Astrocyte of the spinal cord (primary cell): ENCODE measurements around the gene RAB7B.

Experiments used
- DNase-seq: peaks from one replicate; pipeline ENCODE4 v3.0.0; 2011; ENCODE audit warnings: low read depth, low spot score
- H3K4me3 ChIP-seq: 2 replicates; pipeline ENCODE4 v1.5.1; 2011; ENCODE audit warnings: low read depth, mild to moderate bottlenecking, low read length, moderate library complexity
- in situ Hi-C: cut with HindIII; loops from 2 replicates; pipeline ENCODE4 v1.10.0; 2017; ENCODE audit warnings: low sequenced_read_pairs
- TF ChIP-seq, protein P1 (sequence below): IDR thresholded peaks from 2 replicates; pipeline ENCODE4 v1.5.1; 2012; ENCODE audit warnings: low read depth, mild to moderate bottlenecking, low read length, inconsistent platforms

Gene RAB7B

DNA sequence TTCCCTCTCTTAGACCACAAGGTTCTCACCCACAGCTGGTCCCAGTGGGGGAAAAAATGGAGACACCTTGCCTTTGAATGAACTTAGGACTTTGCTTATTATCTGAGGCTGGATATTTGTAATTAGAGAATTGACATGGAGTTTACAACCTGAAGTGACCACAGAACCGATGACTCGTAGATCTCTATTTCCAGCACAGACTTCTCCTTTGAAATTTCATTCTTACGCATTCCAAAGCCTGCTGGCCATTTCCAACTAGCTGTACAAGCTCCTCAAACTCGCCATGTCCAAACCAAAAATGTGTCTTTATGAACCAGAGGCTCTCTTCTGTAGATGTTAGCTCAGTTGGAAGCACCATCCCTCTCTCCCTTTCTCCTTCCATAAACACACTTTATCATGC is 12.0 kb downstream of the RAB7B start:
- in situ Hi-C loops = no loop called here
- DNase-seq = peak; percentile 54
- TF ChIP-seq, protein P1, sequence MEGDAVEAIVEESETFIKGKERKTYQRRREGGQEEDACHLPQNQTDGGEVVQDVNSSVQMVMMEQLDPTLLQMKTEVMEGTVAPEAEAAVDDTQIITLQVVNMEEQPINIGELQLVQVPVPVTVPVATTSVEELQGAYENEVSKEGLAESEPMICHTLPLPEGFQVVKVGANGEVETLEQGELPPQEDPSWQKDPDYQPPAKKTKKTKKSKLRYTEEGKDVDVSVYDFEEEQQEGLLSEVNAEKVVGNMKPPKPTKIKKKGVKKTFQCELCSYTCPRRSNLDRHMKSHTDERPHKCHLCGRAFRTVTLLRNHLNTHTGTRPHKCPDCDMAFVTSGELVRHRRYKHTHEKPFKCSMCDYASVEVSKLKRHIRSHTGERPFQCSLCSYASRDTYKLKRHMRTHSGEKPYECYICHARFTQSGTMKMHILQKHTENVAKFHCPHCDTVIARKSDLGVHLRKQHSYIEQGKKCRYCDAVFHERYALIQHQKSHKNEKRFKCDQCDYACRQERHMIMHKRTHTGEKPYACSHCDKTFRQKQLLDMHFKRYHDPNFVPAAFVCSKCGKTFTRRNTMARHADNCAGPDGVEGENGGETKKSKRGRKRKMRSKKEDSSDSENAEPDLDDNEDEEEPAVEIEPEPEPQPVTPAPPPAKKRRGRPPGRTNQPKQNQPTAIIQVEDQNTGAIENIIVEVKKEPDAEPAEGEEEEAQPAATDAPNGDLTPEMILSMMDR = no peak
- H3K4me3 ChIP-seq = no peak overlapping the region

DNA sequence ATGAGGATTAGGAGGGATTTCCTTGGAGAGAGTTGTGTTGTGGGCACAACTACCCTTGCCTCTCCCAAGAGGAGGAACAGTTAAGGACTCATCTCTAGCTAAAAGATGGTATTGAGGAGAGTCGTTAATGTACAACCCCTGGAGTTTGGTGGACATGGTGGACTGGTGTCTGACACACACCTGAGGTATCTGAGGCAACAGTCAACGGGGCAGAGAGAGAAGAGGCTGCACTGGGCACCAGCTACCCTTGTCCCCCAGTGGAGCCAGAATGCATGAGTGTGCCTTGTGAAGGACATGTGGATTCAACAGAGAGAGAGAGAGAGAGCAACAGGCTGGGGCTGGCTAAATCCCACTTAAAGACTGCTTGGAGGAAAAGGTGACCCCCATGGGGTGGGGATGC is 13.0 kb downstream of the RAB7B start:
- in situ Hi-C loops = no loop called here
- TF ChIP-seq, protein P1 = no peak
- H3K4me3 ChIP-seq = no peak overlapping the region
- no peak for DNase-seq

DNA sequence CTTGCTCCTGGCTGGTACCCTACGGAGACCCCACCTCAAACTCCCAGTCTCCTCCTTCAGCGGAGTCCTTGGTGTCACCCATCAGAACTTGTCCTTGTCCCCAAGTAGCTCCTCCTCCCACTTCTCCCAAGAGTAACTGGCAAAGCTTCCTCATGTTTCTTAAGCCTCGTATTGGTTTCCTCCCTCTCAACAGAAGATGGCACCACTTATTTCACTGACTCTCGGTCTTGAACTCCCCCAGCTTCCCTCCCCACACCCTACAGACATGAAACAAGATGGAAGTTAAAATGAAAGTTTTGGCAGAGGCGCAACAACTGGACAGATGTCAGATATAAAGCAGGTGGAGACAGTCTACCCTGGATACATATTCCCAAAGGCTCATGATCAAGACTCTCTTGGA is 13.4 kb downstream of the RAB7B start:
- no peak for DNase-seq
- TF ChIP-seq, protein P1 = no peak
- in situ Hi-C loops = no loop called here

DNA sequence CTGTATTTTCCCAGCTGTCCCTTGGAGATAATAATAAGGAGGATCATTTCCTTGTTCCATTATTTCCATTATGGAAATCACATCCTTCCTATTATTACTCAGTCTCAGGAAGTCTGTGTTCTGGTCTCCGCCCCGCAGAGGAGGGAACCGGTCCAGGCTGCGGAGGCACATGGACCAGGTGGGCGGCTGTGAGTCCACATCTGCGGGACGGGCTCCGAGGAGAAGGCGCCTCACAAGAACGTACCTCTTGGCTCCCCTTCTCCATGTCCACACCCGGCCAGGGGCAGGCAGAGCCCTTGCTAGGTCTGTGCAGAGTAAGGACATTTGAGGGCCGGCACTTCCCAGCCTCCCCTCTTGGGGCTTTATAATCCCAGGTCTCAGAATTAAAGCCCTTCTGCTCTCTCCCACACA is 14.6 kb downstream of the RAB7B start:
- TF ChIP-seq, protein P1 = no peak
- in situ Hi-C loops = no loop called here
- DNase-seq = no peak
- no peak overlapping the region for H3K4me3 ChIP-seq

More for the DNA sequence above, 13.4 kb downstream of the RAB7B start:
- no peak overlapping the region for H3K4me3 ChIP-seq

DNA sequence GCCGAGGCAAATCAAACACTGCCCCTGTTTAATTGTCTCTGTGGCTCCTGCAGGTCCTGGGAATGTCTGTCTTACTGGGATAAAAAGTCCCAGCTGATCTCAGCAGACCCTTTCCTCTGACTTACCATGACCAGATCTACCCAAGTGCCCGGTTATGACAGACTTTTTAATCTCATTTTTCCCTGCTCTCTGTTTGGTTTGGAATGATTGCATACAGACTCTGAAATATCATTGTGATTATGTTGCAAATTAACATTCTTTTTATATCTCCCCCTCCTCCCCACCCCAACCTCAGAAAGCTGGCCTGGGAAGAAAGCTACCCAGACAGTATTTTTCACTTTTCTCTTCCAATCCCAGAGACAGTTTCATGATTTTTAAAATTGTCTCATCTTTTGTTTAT is 16.3 kb downstream of the RAB7B start:
- no peak for DNase-seq
- TF ChIP-seq, protein P1 = no peak
- in situ Hi-C loops = no loop called here
- H3K4me3 ChIP-seq = no peak overlapping the region

- DNase-seq = no peak
- TF ChIP-seq, protein P1 = no peak
- H3K4me3 ChIP-seq = no peak overlapping the region
- in situ Hi-C loops = no loop called here
Measured at GRCh38 chr1:205986292-205986691, 16.9 kb downstream of the RAB7B start.
